ENCODE results near the gene UBA6.

The UBA6 gene

DNA sequence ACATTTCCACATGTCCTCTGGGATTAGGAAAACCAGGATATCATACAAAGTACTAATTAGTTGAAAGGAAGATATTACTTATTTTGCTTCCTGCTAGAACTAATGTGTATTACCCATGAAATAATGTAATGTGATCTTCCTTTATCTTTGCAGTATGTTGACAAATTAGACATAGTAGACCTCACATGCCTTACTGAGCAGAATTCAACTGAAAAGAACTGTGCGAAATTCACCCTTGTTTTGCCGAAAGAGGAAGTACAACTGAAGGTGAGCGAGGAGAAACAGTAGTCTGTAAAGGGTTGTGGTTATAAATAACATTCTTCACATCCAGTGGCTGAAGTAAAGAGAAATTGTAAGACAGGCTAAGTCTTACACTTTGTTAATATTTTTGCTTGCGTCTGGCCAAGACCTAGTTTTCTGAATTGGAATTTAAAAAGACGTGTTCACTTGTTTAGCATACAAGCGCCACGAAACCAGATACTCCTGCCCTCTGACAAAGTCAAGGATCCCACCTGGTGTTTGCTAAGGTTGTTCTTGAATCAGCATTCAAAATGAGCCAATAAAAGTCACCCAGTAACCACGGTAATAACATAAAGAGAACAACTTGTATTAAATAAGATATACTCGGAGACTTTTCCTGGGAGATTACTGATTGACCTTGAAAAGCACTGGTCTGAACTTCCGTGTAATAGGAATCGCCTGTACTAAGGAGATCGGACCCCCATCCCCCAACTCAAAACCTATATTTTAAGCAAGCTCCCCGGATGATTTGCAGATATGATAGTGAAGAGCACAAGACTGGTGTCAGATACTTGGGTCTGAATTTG lies 125.5 kb downstream of the UBA6 start:
- peak; percentile 42 for DNase-seq

- no peak for DNase-seq
Observed at GRCh38 chr4:67573193-67573592, 127.8 kb downstream of the UBA6 start.

- DNase-seq: no peak
Observed at GRCh38 chr4:67571975-67572374, 129.0 kb downstream of the UBA6 start.

GRCh38 chr4:67570537-67570936 lies 130.4 kb downstream of the UBA6 start:
- DNase-seq: no peak

DNA sequence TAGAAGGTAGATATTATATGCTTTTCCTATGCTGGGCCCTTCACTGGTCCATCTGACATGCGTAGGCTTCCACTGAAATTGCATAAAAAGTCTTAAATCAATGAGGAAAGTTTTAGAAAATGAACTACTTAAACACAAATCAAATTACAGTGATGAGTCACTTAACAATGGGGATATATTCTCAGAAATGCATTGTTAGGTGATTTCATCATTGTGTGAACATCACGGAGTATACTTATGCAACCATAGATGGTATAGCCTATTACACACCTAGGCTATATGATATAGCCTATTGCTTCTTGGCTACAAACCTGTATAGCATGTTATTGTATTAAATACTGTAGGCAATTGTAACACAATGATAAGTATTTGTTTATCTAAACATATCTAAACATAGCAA lies 132.1 kb downstream of the UBA6 start:
- DNase-seq: no peak

GRCh38 chr4:67566335-67566734 lies 134.6 kb downstream of the UBA6 start:
- no peak for DNase-seq

DNA sequence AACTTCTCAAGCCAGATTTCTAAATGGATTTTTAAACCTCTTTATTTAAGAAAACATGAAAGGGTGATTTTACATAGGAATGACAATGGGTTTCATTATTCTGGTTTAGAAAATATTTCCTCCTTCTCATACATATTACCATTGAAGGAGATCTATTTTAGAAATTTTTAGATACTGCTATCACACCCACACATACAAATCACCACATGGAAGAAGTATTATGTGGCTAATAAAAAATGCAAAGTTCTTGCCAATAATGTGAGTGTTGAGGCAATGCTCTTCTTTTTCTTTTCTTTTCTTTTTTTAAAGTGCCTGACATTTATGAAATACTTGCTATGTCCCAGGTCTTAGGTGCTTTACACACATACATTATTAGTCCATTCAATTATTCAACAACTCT lies 135.7 kb downstream of the UBA6 start:
- DNase-seq: no peak

All from NCI-H2171 (cell line).